Pulmonary artery endothelial cell (primary cell): Measurements from ENCODE around the gene TNFSF11. TPM values are rescaled to one million over a fixed set of nuclear protein-coding genes. Genes with fewer than 3 reads are reported as not detected.
"Not testable (repeated sequence)": the region's sequence is repeated elsewhere in the genome, so short reads cannot be mapped to it uniquely, and the experiment has no call there.

Experiments used
- DNase-seq: peaks from one replicate; pipeline ENCODE4 v3.0.0-alpha.2; 2011; ENCODE audit warnings: low read depth, low spot score
- total RNA-seq: library from RNA; depleted of rRNA; stranded (reverse); fragments of >200 nt; gene quantifications from 2 replicates; pipeline ENCODE4 v1.2.3, GENCODE V29; 2014

Gene TNFSF11
- total RNA-seq, 1 donor from 2014 or later, result 0.07 TPM

DNA sequence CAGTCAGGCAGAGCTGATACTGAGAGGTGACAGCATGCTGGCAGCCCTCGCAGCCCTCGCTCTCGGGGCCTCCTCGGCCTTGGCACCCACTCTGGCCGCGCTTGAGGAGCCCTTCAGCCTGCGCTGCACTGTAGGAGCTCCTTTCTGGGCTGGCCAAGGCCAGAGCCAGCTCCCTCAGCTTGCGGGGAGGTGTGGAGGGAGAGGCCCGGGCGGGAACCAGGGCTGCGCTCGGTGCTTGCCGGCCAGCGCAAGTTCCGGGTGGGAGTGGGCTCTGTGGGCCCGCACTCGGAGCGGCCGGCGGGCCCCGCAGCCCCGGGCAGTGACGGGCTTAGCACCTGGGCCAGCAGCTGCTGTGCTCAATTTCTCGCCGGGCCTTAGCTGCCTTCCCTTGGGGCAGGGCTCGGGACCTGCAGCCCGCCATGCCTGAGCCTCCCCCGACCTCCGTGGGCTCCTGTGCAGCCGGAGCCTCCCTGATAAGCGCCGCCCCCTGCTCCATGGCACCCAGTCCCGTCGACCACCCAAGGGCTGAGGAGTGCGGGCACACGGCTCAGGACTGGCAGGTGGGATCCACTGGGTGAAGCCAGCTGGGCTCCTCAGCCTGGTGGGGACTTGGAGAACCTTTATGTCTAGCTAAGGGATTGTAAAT is 14.3 kb upstream of the TNFSF11 start:
- DNase-seq, result not testable (repeated sequence)

DNA sequence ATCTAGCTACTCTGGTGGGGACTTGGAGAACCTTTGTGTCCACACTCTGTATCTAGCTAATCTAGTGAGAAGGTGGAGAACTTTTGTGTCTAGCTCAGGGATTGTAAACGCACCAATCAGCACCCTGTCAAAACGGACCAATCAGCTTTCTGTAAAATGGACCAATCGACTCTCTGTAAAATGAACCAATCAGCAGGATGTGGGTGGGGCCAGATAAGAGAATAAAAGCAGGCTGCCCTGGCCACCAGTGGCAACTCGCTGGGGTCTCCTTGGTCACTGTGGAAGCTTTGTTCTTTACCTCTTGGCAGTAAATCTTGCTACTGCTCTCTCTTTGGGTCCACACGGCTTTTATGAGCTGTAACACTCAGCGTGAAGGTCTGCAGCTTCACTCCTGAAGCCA is 13.6 kb upstream of the TNFSF11 start:
- not testable (repeated sequence) for DNase-seq

DNA sequence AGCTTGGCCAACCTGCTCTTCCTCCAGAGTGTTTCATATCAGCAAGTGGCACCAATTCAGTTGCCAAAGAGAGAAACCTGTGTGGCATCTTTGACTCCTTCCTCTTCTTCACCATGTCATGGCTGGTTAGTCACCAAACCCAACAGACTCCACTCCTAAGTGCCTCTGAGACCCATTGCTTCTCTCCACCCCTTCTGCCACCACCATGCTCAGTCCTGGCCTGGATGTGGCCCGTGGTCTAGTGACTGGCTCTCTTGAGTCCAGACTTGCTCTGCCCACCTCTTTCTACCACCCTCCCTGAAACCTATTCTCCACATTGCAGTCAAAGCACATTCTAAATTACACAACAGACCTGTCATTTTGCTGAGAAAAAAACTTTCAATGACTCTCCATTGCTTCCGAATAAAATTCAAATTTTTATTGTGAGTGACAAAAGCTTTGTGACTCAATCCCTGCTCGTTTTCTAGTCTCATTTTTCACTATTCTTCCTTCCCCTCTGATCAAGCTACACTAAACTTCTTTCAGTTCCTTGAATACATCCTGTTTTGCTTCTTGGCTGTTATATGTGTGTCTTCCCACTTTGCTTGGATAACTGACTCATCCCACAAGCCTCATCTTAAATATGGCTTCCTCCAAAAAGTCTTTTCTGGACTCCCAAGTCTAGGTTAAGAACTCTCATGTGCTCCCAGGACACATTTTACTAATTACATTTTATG is 12.0 kb upstream of the TNFSF11 start:
- no peak for DNase-seq

DNA sequence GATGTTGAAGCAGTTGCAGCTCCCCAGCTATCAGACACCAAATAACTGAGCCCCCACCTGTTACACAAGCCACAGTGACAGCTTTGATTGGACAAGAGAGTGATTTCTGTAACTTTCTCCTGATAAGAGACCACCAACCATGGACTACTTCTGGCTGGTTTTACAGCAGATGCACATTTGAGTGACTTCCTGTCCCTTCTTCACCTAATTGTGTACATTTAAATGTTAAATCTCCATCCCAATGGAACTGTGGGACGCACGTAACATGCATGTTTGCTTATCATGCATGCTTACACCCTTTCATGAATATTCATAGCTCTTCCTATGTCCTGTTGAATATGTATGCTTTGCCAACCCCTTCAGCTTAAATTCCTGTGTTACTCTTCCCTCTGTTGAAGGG is 6.0 kb upstream of the TNFSF11 start:
- no peak for DNase-seq

DNA sequence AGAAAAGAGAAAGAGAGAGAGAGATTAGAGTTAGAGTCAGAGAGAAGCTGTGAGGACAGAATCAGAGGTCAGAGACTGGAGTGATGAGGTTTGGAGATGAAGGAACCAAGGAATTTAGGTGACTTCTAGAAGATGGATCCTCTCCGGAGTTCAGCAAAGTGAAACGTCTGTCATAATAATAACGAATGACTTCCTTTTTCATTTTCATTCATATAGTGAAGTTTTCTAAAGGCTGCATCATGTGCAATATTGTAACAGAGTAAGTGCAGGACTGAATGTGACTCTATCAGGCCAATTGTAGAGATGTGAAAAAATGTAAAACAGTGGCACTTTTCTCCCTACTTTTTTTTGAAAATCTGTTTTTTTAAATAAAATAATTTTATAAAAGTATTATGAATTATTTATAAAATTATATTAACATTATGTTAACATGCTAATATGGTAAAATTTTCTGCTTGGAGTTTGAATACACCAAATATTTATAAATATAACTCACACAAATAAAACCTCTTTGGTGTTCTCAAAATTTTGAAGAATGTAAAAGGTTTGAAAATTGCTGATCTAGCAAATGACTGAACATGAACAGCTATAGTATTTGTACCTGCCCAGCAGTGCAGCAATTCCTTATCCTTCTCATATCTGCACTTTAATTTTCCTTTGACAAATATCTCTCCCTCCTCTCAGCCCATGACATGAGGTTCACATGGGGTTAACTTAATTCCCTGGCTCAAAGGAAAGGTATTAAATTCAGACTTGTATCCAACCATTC is 4.2 kb upstream of the TNFSF11 start:
- no peak for DNase-seq

DNA sequence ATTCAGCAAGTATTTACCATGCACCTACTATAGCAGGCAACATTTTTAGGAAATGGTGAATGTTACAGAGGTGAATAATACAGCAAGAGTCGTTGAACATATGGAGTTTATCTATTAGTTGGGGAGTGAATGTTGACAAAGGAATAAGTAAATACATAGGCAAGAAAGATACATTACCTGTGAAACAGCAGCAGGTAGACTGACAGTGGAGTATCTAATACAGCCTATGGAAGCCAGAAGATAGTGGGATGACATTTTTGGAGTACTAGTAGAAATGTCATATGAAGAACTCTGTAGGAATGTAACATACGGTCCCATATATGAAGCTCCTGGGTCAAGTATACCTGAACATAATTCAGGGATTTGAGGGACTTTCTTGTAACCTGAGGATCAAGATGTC is 2.1 kb upstream of the TNFSF11 start:
- no peak for DNase-seq

DNA sequence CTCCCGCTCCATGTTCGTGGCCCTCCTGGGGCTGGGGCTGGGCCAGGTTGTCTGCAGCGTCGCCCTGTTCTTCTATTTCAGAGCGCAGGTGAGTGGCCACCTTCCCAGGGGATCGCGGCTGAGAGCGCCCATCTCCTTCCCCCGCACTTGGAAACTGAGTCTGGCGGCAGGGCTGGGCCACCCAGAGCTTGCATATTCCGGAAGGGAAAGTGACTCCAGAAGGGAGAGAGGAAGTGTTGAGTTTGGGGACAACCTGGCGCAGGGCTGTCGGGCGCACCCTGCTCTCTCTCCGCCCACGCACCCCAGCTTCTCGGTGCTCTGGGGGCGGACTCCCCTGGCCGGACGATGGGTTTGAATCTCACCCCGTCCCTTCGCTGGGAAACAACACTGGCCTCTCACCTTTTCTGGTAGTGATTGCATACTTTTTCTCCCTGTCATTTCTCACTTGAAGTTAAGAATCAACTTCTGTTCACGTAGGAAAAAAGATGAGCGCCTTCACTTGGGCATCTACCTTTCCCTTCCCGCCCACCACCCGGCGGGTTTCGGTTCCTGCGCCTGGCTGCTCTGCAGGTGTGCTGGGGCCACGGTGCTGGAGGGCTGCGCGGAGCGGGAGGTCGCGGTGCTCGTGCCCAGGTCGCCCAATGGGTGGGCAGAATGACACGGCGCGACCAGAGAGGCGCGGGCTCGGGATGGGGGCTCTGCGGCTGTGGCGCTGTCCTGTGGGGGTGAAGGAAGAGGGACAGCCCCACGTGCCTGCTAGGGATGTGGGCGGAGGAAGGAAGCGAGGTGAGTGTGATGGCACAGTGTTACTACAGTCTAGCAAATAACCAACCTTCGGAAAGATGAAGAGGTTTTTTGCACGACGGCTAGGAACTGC is 721 bp downstream of the TNFSF11 start:
- no peak for DNase-seq

DNA sequence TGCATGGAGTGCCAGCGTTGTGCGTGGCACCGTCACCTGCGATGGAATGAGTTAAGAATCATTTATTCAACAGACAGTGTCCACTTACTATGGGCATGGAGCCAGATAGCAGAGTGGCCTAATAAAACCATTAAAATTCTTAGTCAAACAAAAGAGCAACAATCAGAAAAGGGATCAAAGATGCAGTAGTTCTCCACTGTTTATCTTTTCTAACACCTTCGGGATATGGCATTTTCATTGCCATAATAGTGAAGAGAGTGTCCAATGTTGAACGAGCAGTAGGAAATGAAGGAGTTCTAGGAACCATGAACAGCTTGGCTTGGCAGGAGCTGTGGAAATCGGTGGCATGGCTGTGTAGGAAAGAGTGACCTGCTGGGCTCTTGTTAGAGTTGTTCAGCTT is 2.0 kb downstream of the TNFSF11 start:
- no peak for DNase-seq

DNA sequence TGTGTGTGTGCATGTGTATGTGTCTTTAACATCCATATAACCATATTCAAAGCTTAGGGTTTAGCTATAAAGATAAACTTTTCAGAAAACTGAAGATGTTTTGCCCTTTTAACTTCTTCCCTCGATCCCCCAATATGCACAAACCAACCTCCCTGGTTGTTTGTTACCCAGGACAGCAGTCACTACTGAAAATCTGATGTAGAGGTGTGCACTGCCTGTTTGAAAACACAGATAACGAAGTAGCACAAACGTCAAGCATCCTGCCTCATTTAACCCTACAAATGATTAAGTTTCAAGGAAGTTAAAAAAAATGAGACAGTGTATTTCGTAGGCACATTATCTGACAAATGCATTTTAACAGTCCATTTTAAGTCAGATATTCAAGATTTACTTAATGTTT is 3.6 kb downstream of the TNFSF11 start:
- no peak for DNase-seq

DNA sequence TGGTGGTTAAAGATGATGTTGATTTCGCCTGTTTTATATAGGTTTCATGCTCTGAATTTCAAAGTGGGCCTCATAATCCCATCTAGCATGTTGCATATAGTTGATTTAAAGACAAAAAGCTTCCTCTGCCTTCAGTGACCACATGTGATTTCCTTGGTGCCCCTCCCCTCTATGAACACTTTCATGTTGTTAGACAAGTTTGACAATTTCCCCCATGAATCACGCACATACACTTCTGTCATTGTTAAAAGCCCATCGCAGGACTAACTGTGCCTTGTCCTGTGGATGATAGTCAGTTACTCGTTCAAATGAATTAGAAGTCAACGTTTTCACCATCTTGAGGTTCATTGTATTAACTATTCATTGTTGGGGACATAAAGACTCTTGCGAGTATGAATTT is 6.7 kb downstream of the TNFSF11 start:
- no peak for DNase-seq

DNA sequence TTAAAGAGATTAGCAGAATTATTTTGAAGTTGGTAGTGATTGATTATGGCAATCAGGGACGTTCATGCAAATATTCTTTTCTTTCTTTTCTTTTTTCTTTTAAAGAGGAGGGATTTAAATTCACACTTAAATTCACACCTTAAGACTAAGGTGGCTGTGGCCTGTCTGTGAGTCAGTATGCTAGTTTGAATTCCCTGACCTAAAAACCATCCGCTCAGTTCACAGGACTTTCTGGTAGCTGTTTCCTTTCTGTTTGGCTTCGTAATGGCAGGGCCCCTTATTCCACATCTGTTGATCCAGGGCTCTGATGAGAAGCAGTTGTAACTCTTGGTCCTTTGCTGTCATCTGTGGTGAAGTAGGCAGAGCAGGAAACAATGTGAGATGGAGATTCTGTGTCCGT is 7.5 kb downstream of the TNFSF11 start:
- DNase-seq, result no peak

DNA sequence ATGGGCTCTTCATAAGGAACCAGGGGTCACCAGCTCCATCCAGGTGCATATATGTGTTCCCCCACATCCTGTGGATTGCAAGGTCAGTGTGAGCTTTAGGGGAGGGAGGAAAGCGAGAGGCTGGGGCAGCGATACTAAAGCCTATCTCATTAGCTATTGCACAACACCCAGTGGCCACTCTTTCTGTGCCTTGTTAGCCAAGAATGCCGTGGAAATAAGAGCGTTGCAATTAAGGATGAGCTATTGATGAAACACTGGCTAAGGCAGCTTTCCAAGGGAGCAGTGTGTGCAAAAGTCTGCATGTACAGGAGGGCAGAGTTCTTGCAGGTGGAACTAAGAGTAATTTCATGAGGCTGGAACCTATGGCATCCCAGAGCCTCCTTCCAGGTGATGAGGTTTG is 17.6 kb downstream of the TNFSF11 start:
- DNase-seq, result no peak

DNA sequence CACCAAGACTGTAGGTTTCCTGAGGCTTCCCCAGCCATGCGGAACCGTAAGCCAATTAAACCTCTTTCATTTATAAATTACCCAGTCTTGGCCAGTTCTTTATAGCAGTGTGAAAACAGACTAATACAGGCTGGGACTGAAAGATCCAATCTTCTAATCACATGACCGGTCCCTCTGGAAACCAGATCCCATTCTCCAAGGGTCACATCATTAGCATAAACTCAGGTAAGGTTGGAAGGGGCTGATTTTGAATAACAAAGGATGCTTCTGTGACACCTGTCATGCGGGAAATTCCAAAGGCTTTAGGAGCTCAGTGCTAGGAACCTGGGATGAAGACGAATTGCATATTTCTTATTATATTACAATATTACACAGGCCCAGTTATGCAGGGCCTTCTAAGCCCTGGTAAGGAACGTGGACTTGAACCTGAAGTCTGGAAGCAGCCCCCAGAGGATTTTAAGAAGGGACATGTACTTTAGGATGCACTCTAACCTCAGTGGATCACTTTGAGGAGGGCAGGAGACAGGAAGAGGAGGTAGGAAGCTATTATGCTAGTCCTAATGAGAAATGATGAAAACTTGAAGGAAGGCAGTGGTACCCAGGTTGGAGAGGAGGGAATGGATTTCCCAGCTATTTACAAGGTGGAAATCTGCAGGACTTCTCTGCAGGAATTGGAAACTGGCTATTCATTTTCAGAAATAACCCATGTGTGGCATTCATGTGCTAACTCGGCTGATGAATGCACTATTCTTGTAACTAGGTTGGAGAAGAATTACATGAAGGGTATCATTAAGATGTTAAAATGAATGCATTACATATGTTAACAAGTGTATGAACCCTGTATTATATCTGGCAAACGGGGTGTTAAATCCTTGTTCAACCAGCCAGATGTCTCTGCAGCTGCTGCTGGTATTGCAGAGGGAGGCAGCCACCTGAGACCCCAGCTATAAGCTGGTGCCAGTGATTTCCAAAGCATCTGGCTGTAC is 19.3 kb downstream of the TNFSF11 start:
- DNase-seq, result no peak

DNA sequence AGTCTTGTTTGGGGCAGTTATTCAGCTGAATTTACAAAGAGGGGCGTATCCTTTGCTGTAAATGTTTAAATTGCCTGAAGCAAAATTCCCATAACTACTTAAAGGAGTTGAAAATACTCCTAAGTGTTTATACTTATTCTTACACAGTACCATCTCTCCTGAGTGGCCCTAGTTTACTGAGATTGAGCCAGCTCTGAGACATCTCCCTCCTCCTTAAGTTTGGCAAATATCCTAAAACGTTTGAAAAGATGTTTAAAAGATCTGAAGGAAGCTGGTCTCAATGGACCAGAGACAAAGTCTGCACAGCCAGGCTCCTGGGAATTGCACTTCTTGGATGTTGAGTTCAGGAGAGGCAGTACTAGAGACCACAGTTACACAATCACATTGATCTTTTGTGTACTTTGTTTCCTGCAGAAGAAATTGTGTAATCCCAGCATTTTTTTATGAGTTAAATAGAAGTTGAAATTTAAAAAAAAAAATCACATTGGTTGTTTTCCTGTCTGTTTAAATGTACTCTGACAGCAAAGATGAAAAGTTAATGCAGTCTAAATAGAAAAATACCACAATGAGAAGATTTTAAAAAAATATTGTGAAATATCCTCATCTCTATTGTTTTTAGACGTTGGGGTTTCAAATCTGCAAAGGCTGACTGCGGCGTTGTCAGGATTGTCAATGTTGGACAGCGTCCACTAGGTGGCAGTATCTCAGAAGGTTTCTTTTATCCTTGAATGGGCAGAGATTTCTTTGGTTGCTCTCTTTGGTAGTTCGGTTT is 20.7 kb downstream of the TNFSF11 start:
- no peak for DNase-seq

DNA sequence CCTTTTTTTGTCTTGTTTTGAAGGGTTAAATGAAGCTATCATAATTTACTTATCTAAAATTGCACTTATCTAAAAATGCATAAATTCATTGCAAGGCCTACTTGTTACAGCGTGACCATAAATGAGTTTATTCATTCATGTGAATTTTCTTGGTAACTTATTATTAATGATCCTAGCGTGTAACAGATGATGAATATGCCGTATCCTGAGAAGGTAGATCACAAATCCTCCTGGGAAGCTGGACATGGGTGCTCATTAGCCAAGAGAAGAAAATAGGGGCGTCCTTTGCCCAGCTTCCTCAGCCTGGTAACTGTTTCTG is 21.3 kb downstream of the TNFSF11 start:
- no peak for DNase-seq

DNA sequence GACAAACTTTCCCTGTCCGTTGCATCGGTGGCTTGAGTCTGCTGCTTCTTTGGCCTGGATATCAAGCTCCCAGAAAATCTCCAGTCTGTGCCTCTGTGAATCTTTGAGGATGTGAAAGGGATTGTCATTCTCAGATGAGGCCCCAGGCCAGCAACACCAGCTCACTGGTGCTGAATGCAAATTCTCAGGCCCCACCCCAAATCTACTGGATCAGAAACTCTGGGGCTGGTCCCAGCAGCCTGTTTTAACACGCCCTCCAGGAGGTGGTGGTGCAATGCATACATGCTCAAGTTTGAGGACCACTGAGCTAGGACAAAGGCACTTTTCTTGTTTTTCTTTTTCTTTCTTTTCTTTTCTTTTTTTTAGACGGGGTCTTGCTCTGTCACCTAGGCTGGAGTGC is 23.6 kb downstream of the TNFSF11 start:
- no peak for DNase-seq

DNA sequence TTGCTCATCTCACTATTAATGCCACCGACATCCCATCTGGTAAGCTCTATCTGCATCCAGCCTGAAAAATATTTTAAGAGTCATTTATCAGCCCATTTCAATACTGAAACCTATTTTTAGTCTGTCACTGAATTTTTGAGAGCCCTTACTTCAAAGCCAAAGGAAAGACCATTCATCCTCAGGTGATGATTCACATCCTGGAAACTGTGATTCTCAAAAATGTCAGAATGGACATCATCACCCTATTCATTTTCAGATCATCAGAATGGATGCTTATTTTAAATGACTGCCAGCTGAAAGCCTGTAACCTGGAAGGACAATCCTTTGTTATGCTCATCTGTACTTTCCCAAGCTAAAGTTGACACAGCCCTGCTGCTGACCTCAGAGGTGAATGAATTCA is 27.0 kb downstream of the TNFSF11 start:
- no peak for DNase-seq

DNA sequence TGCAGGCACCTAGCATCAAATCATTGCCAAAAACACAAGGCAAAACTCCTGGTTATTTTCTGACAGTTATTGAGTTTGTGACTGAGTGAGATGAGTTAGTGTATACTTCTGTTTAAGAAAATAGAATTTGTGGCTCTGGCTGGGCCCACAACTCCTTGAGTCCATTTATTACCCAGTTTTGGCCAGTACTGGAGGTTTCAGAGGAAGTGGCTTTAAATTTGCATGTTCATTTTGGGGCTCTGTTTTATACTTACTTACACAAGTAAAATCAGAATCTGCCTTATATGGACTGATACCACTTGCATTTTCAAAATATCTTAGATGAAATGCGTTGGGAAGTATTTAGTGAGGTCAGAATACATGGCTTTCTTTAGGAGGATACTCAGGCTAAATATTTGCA is 29.0 kb downstream of the TNFSF11 start:
- DNase-seq, result no peak

DNA sequence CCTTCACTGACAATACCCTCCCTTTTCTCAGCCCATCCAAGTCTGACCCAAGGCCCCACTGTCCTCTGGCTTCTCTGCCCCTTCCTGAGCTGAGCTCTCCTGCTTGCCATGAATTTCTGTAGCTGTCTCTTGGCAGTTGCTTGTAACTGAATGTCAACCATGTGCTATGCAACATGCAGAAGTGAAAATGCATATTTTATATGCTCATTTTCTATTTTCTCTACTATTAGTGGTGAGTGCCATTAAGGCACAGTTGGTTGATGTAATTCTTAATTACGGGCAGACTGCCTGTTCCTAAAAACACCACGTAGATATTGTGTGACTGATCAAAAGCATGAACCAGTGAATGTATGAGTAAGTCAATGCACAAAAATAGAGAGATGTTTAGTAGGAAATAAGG is 29.6 kb downstream of the TNFSF11 start:
- no peak for DNase-seq

DNA sequence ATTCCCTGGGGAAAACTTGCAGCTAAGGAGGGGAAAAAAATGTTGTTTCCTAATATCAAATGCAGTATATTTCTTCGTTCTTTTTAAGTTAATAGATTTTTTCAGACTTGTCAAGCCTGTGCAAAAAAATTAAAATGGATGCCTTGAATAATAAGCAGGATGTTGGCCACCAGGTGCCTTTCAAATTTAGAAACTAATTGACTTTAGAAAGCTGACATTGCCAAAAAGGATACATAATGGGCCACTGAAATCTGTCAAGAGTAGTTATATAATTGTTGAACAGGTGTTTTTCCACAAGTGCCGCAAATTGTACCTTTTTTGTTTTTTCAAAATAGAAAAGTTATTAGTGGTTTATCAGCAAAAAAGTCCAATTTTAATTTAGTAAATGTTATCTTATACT is 33.6 kb downstream of the TNFSF11 start:
- DNase-seq, result no peak
